Erythroblast (primary cell): ENCODE measurements around the gene MUC15.

Experiments used
- GATA1 ChIP-seq: IDR thresholded peaks from 2 replicates; pipeline ENCODE4 v1.6.1; 2011; ENCODE audit warnings: low read depth, mild to moderate bottlenecking, control low read depth, low read length, moderate library complexity
- POLR2A ChIP-seq: IDR thresholded peaks from 2 replicates; pipeline ENCODE4 v1.6.1; 2011; ENCODE audit warnings: mild to moderate bottlenecking, low read length

- TF ChIP-seq POLR2A (no peak), GATA1 (no peak)
These were observed 15.0 kb upstream of the MUC15 start for GRCh38 chr11:26587073-26587472.
